ENCODE measurements around the gene NXT1. TPM values are rescaled to one million over a fixed set of nuclear protein-coding genes. Genes with fewer than 3 reads are reported as not detected.

Gene NXT1
- total and polyA plus RNA-seq, 10 of the 15 experiments (the other 5 are each of a cell fraction or from before 2014, with no cell fraction given), result 10.2 to 66.7 (median 44.0) TPM

- no peak for TF ChIP-seq RELA (IDR thresholded peaks at IDR 0.05; ENCODE audit: borderline replicate concordance, partially characterized antibody)
Observed at GRCh38 chr20:23308024-23308423, 42.6 kb upstream of the NXT1 start (continued).

GRCh38 chr20:23308908-23309307, 41.7 kb upstream of the NXT1 start:
- no peak for ATAC-seq
- in situ Hi-C loops (cut with MboI) (no loop called here), intact Hi-C loops (cut with micrococcal nuclease; ENCODE audit: unreplicated experiment) (no loop called here)
- WGBS (ENCODE audit: insufficient coverage, insufficient replicate concordance, low lambda C conversion rate, missing lambda C conversion rate), result 24% methylated on average over 3 of the region's 4 CpGs
- no peak for DNase-seq (ENCODE audit: low read depth, low spot score)
- Histone ChIP-seq H3K9me3 (replicated peaks; ENCODE audit: control insufficient read depth, insufficient read depth, low read length) (no peaks in the 10 kb centered on the region), H3K27ac (ENCODE audit: control insufficient read depth, insufficient read depth) (no peak overlapping the region), H2AFZ (ENCODE audit: control insufficient read depth, low read depth, low read length) (no peak overlapping the region), H3K4me2 (ENCODE audit: control insufficient read depth, insufficient read depth) (no peak overlapping the region), H4K20me1 (ENCODE audit: control insufficient read depth, insufficient read depth) (no peaks in the 10 kb centered on the region), H3K4me1 (ENCODE audit: control insufficient read depth, insufficient read depth, low read length) (no peaks in the 10 kb centered on the region), H3K4me3 (no peak overlapping the region), H3K79me2 (ENCODE audit: control insufficient read depth, insufficient read depth, low read length) (no peaks in the 10 kb centered on the region), H3K27me3 (replicated peaks in 1 of 2; ENCODE audit: control insufficient read depth in 2 of 2, insufficient read depth in 2 of 2, low read length in 1 of 2) (no peaks in the 10 kb centered on the region; a peak in 1 of 4 replicates), H3K9ac (ENCODE audit: control insufficient read depth, insufficient read depth, low read length) (no peak overlapping the region), H3K36me3 (ENCODE audit: control insufficient read depth in 2 of 2, insufficient read depth in 2 of 2, low read length in 1 of 2) (no peaks in the 10 kb centered on the region)
- POLR2A ChIA-PET, result no interaction called here
- RAD21 ChIA-PET (ENCODE audit: unreplicated experiment), result no interaction called here
- FAIRE-seq, result no peak
- SMC1A ChIA-PET (ENCODE audit: uncharacterized antibody, unreplicated experiment), result no interaction called here
- TF ChIP-seq IRF3 (IDR thresholded peaks at IDR 0.05) (no peak), PRDM15 (CRISPR knock-in tag; IDR thresholded peaks at IDR 0.05) (no peak), SIX5 (IDR thresholded peaks at IDR 0.05; ENCODE audit: low read depth, low read length, severe bottlenecking) (no peak), ZNF274 (IDR thresholded peaks at IDR 0.05; ENCODE audit: insufficient read depth, insufficient read length) (no peak), EED (IDR thresholded peaks at IDR 0.05; ENCODE audit: low read depth) (no peak), SREBF1 (IDR thresholded peaks at IDR 0.05; ENCODE audit: low read length) (no peak), POU2F2 (IDR thresholded peaks at IDR 0.05; ENCODE audit: borderline replicate concordance, low read depth, low read length) (no peak), DPF2 (IDR thresholded peaks at IDR 0.05) (no peak), NFYB (IDR thresholded peaks at IDR 0.05; ENCODE audit: insufficient read depth, low read depth, low read length) (no peak)
- TF ChIP-seq, protein P1, sequence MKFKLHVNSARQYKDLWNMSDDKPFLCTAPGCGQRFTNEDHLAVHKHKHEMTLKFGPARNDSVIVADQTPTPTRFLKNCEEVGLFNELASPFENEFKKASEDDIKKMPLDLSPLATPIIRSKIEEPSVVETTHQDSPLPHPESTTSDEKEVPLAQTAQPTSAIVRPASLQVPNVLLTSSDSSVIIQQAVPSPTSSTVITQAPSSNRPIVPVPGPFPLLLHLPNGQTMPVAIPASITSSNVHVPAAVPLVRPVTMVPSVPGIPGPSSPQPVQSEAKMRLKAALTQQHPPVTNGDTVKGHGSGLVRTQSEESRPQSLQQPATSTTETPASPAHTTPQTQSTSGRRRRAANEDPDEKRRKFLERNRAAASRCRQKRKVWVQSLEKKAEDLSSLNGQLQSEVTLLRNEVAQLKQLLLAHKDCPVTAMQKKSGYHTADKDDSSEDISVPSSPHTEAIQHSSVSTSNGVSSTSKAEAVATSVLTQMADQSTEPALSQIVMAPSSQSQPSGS (IDR thresholded peaks at IDR 0.05; ENCODE audit: low read length), result no peak
- TF ChIP-seq, protein P2, sequence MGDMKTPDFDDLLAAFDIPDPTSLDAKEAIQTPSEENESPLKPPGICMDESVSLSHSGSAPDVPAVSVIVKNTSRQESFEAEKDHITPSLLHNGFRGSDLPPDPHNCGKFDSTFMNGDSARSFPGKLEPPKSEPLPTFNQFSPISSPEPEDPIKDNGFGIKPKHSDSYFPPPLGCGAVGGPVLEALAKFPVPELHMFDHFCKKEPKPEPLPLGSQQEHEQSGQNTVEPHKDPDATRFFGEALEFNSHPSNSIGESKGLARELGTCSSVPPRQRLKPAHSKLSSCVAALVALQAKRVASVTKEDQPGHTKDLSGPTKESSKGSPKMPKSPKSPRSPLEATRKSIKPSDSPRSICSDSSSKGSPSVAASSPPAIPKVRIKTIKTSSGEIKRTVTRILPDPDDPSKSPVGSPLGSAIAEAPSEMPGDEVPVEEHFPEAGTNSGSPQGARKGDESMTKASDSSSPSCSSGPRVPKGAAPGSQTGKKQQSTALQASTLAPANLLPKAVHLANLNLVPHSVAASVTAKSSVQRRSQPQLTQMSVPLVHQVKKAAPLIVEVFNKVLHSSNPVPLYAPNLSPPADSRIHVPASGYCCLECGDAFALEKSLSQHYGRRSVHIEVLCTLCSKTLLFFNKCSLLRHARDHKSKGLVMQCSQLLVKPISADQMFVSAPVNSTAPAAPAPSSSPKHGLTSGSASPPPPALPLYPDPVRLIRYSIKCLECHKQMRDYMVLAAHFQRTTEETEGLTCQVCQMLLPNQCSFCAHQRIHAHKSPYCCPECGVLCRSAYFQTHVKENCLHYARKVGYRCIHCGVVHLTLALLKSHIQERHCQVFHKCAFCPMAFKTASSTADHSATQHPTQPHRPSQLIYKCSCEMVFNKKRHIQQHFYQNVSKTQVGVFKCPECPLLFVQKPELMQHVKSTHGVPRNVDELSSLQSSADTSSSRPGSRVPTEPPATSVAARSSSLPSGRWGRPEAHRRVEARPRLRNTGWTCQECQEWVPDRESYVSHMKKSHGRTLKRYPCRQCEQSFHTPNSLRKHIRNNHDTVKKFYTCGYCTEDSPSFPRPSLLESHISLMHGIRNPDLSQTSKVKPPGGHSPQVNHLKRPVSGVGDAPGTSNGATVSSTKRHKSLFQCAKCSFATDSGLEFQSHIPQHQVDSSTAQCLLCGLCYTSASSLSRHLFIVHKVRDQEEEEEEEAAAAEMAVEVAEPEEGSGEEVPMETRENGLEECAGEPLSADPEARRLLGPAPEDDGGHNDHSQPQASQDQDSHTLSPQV (IDR thresholded peaks at IDR 0.05), result no peak
- no TSS peak for BruUV-seq (replicated peaks)
- CTCF ChIA-PET, result no interaction called here

All from GM12878 (cell line).